ENCODE measurements around the gene OR1C1. TPM values are rescaled to one million over a fixed set of nuclear protein-coding genes. Genes with fewer than 3 reads are reported as not detected.
"Not testable (repeated sequence)": the region's sequence is repeated elsewhere in the genome, so short reads cannot be mapped to it uniquely, and the experiment has no call there.

OR1C1 gene
- total and polyA plus RNA-seq, 2 experiments from 2014 or later: not detected

- no peak for DNase-seq (ENCODE audit: low read depth in 1 of 2, low spot score in 1 of 2)
- Histone ChIP-seq H3K4me3 (no peak overlapping the region), H3K4me1 (ENCODE audit: low read depth) (no peaks in the 10 kb centered on the region), H3K27ac (no peak overlapping the region), H3K27me3 (no peaks in the 10 kb centered on the region), H3K9me3 (ENCODE audit: low read depth) (no peaks in the 10 kb centered on the region), H3K36me3 (no peaks in the 10 kb centered on the region)
- TF ChIP-seq CTCF (IDR thresholded peaks at IDR 0.05; ENCODE audit: low read depth, low read length): no peak
Observed at GRCh38 chr1:247721222-247721621, 39.1 kb downstream of the OR1C1 start.

- DNase-seq (ENCODE audit: low read depth in 1 of 2, low spot score in 1 of 2): no peak
- Histone ChIP-seq H3K27ac (no peak within 1 kb of the TSS), H3K36me3 (no peaks in the 10 kb centered on the region), H3K27me3 (no peaks in the 10 kb centered on the region), H3K4me1 (ENCODE audit: low read depth) (no peaks in the 10 kb centered on the region), H3K4me3 (no peak within 1 kb of the TSS), H3K9me3 (ENCODE audit: low read depth) (no peaks in the 10 kb centered on the region)
- TF ChIP-seq CTCF (IDR thresholded peaks at IDR 0.05; ENCODE audit: low read depth, low read length): no peak
Observed at GRCh38 chr1:247716546-247716945, 43.8 kb downstream of the OR1C1 start, which contains the start of gene OR6F1. Gene OR6F1 (minus strand): TSS chr1:247716646. CDS start chr1:247712755, 3,891 bp downstream.

GRCh38 chr1:247713753-247714152, 46.6 kb downstream of the OR1C1 start:
- Histone ChIP-seq H3K27ac (no peak overlapping the region), H3K36me3 (no peaks in the 10 kb centered on the region), H3K27me3 (no peaks in the 10 kb centered on the region), H3K4me3 (no peak overlapping the region), H3K9me3 (ENCODE audit: low read depth) (no peaks in the 10 kb centered on the region), H3K4me1 (ENCODE audit: low read depth) (no peaks in the 10 kb centered on the region)
- DNase-seq (ENCODE audit: low read depth in 1 of 2, low spot score in 1 of 2): no peak
- no peak for TF ChIP-seq CTCF (IDR thresholded peaks at IDR 0.05; ENCODE audit: low read depth, low read length)

- H3K27ac ChIP-seq; H3K4me1 ChIP-seq (ENCODE audit: low read depth); DNase-seq (ENCODE audit: low read depth in 1 of 2, low spot score in 1 of 2); H3K4me3 ChIP-seq; H3K36me3 ChIP-seq; H3K27me3 ChIP-seq; H3K9me3 ChIP-seq (ENCODE audit: low read depth): not testable (repeated sequence)
Observed at GRCh38 chr1:247710681-247711080, 49.7 kb downstream of the OR1C1 start.

Other genes starting within 250 kb of the OR1C1 start
- gene OR2C3, start 224.1 kb downstream of the OR1C1 start, total RNA-seq: not detected in 2 replicates
- not detected in 2 replicates for gene OR2C3, start 224.1 kb downstream of the OR1C1 start, polyA plus RNA-seq
- gene GCSAML, start 211.4 kb downstream of the OR1C1 start, total RNA-seq: not detected in 2 replicates
- not detected in 2 replicates for gene GCSAML, start 211.4 kb downstream of the OR1C1 start, polyA plus RNA-seq
- gene OR2G2, start 172.2 kb downstream of the OR1C1 start, total RNA-seq: not detected in 2 replicates
- not detected in 2 replicates for gene OR2G2, start 172.2 kb downstream of the OR1C1 start, polyA plus RNA-seq
- gene OR2G3, start 155.0 kb downstream of the OR1C1 start, total RNA-seq: not detected in 2 replicates
- not detected in 2 replicates for gene OR2G3, start 155.0 kb downstream of the OR1C1 start, polyA plus RNA-seq
- gene OR13G1, start 80.8 kb downstream of the OR1C1 start, total RNA-seq: not detected in 2 replicates
- gene OR13G1, start 80.8 kb downstream of the OR1C1 start, polyA plus RNA-seq: not detected in 2 replicates
- gene OR6F1, start 43.9 kb downstream of the OR1C1 start, total RNA-seq: not detected in 2 replicates
- not detected in 2 replicates for gene OR6F1, start 43.9 kb downstream of the OR1C1 start, polyA plus RNA-seq
- gene OR14K1, start 21.9 kb downstream of the OR1C1 start, total RNA-seq: not detected in 2 replicates
- not detected in 2 replicates for gene OR14K1, start 21.9 kb downstream of the OR1C1 start, polyA plus RNA-seq
- gene OR14A2, start 12.4 kb downstream of the OR1C1 start, total RNA-seq: not detected in 2 replicates
- gene OR14A2, start 12.4 kb downstream of the OR1C1 start, polyA plus RNA-seq: not detected in 2 replicates
- not detected in 2 replicates for gene OR14A16, start 63.6 kb upstream of the OR1C1 start, total RNA-seq
- not detected in 2 replicates for gene OR14A16, start 63.6 kb upstream of the OR1C1 start, polyA plus RNA-seq
- not detected in 2 replicates for gene OR11L1, start 81.3 kb upstream of the OR1C1 start, total RNA-seq
- not detected in 2 replicates for gene OR11L1, start 81.3 kb upstream of the OR1C1 start, polyA plus RNA-seq
- gene TRIM58, start 96.6 kb upstream of the OR1C1 start, total RNA-seq: 2.4 and 2.7 TPM in 2 replicates
- gene TRIM58, start 96.6 kb upstream of the OR1C1 start, polyA plus RNA-seq: 2.2 and 2.6 TPM in 2 replicates
- 0.70 and 0.86 TPM in 2 replicates for gene OR2W3, start 135.0 kb upstream of the OR1C1 start, total RNA-seq
- gene OR2W3, start 135.0 kb upstream of the OR1C1 start, polyA plus RNA-seq: 1.9 TPM in 2 replicates
- not detected in 2 replicates for gene OR2T8, start 159.7 kb upstream of the OR1C1 start, total RNA-seq
- gene OR2T8, start 159.7 kb upstream of the OR1C1 start, polyA plus RNA-seq: 0.22 TPM in 1 of 2 replicates, not detected in the other
- 0.21 TPM in 1 of 2 replicates, not detected in the other for gene OR2AJ1, start 164.3 kb upstream of the OR1C1 start, total RNA-seq
- not detected in 2 replicates for gene OR2AJ1, start 164.3 kb upstream of the OR1C1 start, polyA plus RNA-seq
- gene OR2L8, start 188.3 kb upstream of the OR1C1 start, total RNA-seq: not detected in 2 replicates
- not detected in 2 replicates for gene OR2L8, start 188.3 kb upstream of the OR1C1 start, polyA plus RNA-seq
- not detected in 2 replicates for gene OR2AK2, start 204.7 kb upstream of the OR1C1 start, total RNA-seq
- not detected in 2 replicates for gene OR2AK2, start 204.7 kb upstream of the OR1C1 start, polyA plus RNA-seq